H9 (cell line): ENCODE data around the gene TBC1D8. TPM values are rescaled to one million over a fixed set of nuclear protein-coding genes. Genes with fewer than 3 reads are reported as not detected.

ENCODE experiments used
- DNase-seq: peaks from one replicate; pipeline ENCODE4 v3.0.0-alpha.2; 2017
- H2AFZ ChIP-seq: one replicate; pipeline ENCODE4 v1.6.1; 2013; ENCODE audit warnings: mild to moderate bottlenecking, low read length, control low read depth, moderate library complexity
- H2AK5ac ChIP-seq: 2 replicates; pipeline ENCODE4 v1.6.1; 2013; ENCODE audit warnings: low read length, control low read depth, mixed read lengths; ENCODE audit not compliant: insufficient read length
- H2BK120ac ChIP-seq: one replicate; pipeline ENCODE4 v1.6.1; 2013; ENCODE audit warnings: low read depth, mild to moderate bottlenecking, low read length, control low read depth, inconsistent platforms; ENCODE audit not compliant: poor library complexity, severe bottlenecking
- H2BK12ac ChIP-seq: 2 replicates; pipeline ENCODE4 v1.6.1; 2013; ENCODE audit warnings: low read length, control low read depth, mixed read lengths, low read depth; ENCODE audit not compliant: insufficient read length
- H2BK15ac ChIP-seq: 2 replicates; pipeline ENCODE4 v1.6.1; 2013; ENCODE audit warnings: low read depth, low read length, control low read depth
- H2BK20ac ChIP-seq: one replicate; pipeline ENCODE4 v1.6.1; 2013; ENCODE audit warnings: low read depth, mild to moderate bottlenecking, low read length, control low read depth, inconsistent platforms; ENCODE audit not compliant: poor library complexity, severe bottlenecking
- H2BK5ac ChIP-seq: 2 replicates; pipeline ENCODE4 v1.6.1; 2013; ENCODE audit warnings: low read length, control low read depth, mixed read lengths; ENCODE audit not compliant: insufficient read length
- H3K14ac ChIP-seq: 2 replicates; pipeline ENCODE4 v1.6.1; 2013; ENCODE audit warnings: low read length, control low read depth; ENCODE audit not compliant: insufficient read depth
- H3K18ac ChIP-seq: 2 replicates; pipeline ENCODE4 v1.6.1; 2013; ENCODE audit warnings: low read depth, mild to moderate bottlenecking, mixed read lengths, low read length, control low read depth; ENCODE audit not compliant: insufficient read length
- H3K23ac ChIP-seq: 2 replicates; pipeline ENCODE4 v1.6.1; 2013; ENCODE audit warnings: low read length, control low read depth, mixed read lengths, low read depth; ENCODE audit not compliant: insufficient read length
- H3K23me2 ChIP-seq: 2 replicates; pipeline ENCODE4 v1.6.1; 2013; ENCODE audit warnings: low read depth, mild to moderate bottlenecking, mixed read lengths, low read length, control low read depth; ENCODE audit not compliant: insufficient read length, poor library complexity, severe bottlenecking
- H3K27ac ChIP-seq: 2 replicates; pipeline ENCODE4 v1.5.1; 2013; ENCODE audit warnings: low read length, control low read depth, mixed read lengths, low read depth; ENCODE audit not compliant: insufficient read length
- H3K27me3 ChIP-seq: 2 replicates; pipeline ENCODE4 v1.6.1; 2013; ENCODE audit warnings: low read length, control low read depth, inconsistent platforms; ENCODE audit not compliant: insufficient read depth
- H3K4ac ChIP-seq: 2 replicates; pipeline ENCODE4 v1.6.1; 2013; ENCODE audit warnings: low read depth, mild to moderate bottlenecking, control low read depth, inconsistent platforms, low read length, moderate library complexity
- H3K4me1 ChIP-seq: 2 replicates; pipeline ENCODE4 v1.6.1; 2013; ENCODE audit warnings: low read length, control low read depth, inconsistent platforms; ENCODE audit not compliant: insufficient read depth
- H3K4me2 ChIP-seq: 2 replicates; pipeline ENCODE4 v1.6.1; 2013; ENCODE audit warnings: low read length, control low read depth, mixed read lengths; ENCODE audit not compliant: insufficient read length, insufficient read depth
- H3K56ac ChIP-seq: 2 replicates; pipeline ENCODE4 v1.6.1; 2013; ENCODE audit warnings: low read depth, mild to moderate bottlenecking, mixed read lengths, low read length, control low read depth; ENCODE audit not compliant: insufficient read length
- H3K79me1 ChIP-seq: 2 replicates; pipeline ENCODE4 v1.6.1; 2013; ENCODE audit warnings: low read depth, mild to moderate bottlenecking, moderate library complexity, low read length, control low read depth, inconsistent platforms; ENCODE audit not compliant: insufficient read depth, poor library complexity, severe bottlenecking
- H3K79me2 ChIP-seq: 2 replicates; pipeline ENCODE4 v1.6.1; 2013; ENCODE audit warnings: low read length, control low read depth, inconsistent platforms; ENCODE audit not compliant: insufficient read depth
- H3K9ac ChIP-seq: 2 replicates; pipeline ENCODE4 v1.6.1; 2013; ENCODE audit warnings: low read length, control low read depth, mixed read lengths; ENCODE audit not compliant: insufficient read length; ENCODE audit errors: extremely low read depth
- H3K9me3 ChIP-seq: one replicate; pipeline ENCODE4 v1.6.1; 2013; ENCODE audit warnings: low read depth, low read length, inconsistent platforms; ENCODE audit not compliant: control insufficient read depth
- H3T11ph ChIP-seq: one replicate; pipeline ENCODE4 v1.6.1; 2013; ENCODE audit warnings: mild to moderate bottlenecking, low read length, control low read depth, inconsistent platforms
- H4K20me1 ChIP-seq: one replicate; pipeline ENCODE4 v1.6.1; 2013; ENCODE audit not compliant: control insufficient read depth, insufficient read length, insufficient read depth
- H4K5ac ChIP-seq: 2 replicates; pipeline ENCODE4 v1.6.1; 2013; ENCODE audit warnings: low read depth, mild to moderate bottlenecking, mixed read lengths, low read length, control low read depth; ENCODE audit not compliant: insufficient read length
- H4K8ac ChIP-seq: replicated peaks from 2 replicates; pipeline ENCODE4 v1.6.1; 2013; ENCODE audit warnings: low read length, control low read depth, mixed read lengths, low read depth; ENCODE audit not compliant: insufficient read length
- H4K91ac ChIP-seq: 2 replicates; pipeline ENCODE4 v1.6.1; 2013; ENCODE audit warnings: low read depth, mild to moderate bottlenecking, moderate library complexity, mixed read lengths, low read length, control low read depth; ENCODE audit not compliant: insufficient read length
- H3K27ac Mint-ChIP-seq, 3 experiments: 2 replicates in 2 of 3; 3 replicates in 1 of 3; pipeline ENCODE4 v1.8.0; 2020 to 2021; ENCODE audit warnings: mixed read lengths in 3 of 3, mild to moderate bottlenecking in 1 of 3, moderate library complexity in 1 of 3
- H3K27me3 Mint-ChIP-seq: 2 replicates; pipeline ENCODE4 v1.8.0; 2021; ENCODE audit warnings: low read depth, mild to moderate bottlenecking, moderate library complexity, mixed read lengths
- H3K36me3 Mint-ChIP-seq, 3 experiments: 2 replicates in 2 of 3; 3 replicates in 1 of 3; pipeline ENCODE4 v1.8.0; 2020 to 2021; ENCODE audit warnings: low read depth in 3 of 3, mixed read lengths in 3 of 3; ENCODE audit not compliant: insufficient read depth in 1 of 3
- H3K4me1 Mint-ChIP-seq, 2 experiments: 2 replicates each; pipeline ENCODE4 v1.8.0; 2020; ENCODE audit warnings: mixed read lengths in 2 of 2
- H3K4me3 Mint-ChIP-seq, 2 experiments: 2 replicates in 1 of 2; 3 replicates in 1 of 2; pipeline ENCODE4 v1.8.0; 2020 to 2021; ENCODE audit warnings: mild to moderate bottlenecking in 2 of 2, mixed read lengths in 2 of 2, moderate library complexity in 1 of 2
- H3K9me3 Mint-ChIP-seq, 2 experiments: 2 replicates in 1 of 2; 3 replicates in 1 of 2; pipeline ENCODE4 v1.8.0; 2020; ENCODE audit warnings: mild to moderate bottlenecking in 2 of 2, mixed read lengths in 2 of 2, moderate library complexity in 1 of 2
- CTCF ChIP-seq: fragments of 200-600 bp; sonication (generic); conservative IDR thresholded peaks from 3 replicates; pipeline ENCODE4 v1.8.0; 2021; ENCODE audit warnings: antibody characterized with exemption, mild to moderate bottlenecking
- WGBS: extraction: QIAGEN DNeasy Blood & Tissue Kit; methylation state at CpG from one replicate; pipeline ENCODE4 v1.1.7; 2013; ENCODE audit warnings: missing lambda C conversion rate, low lambda C conversion rate, mixed read lengths; ENCODE audit not compliant: insufficient read length; ENCODE audit errors: extremely low coverage; 5-methylcytosine and 5-hydroxymethylcytosine counted together
- total RNA-seq: library from RNA; stranded (reverse); gene quantifications from 2 replicates; pipeline ENCODE4 v1.2.1, GENCODE V29; 2021

TBC1D8 gene
- total RNA-seq, 1 experiment from 2014 or later = 16.6 TPM

- peaks cover 0 to 13% (median 0%) of the 10 kb centered on the region in 3 experiments; a peak in 3 of 7 replicates for H3K36me3 Mint-ChIP-seq
- peaks cover 17% of the 10 kb centered on the region; the same call in 1 of the 2 replicates for H3K79me2 ChIP-seq
Measured at GRCh38 chr2:101135412-101136296, 15.5 kb downstream of the TBC1D8 start.

More at GRCh38 chr2:101135412-101136296, 15.5 kb downstream of the TBC1D8 start:
- no peak overlapping the region for H2AK5ac ChIP-seq
- no peak overlapping the region for H3K4ac ChIP-seq
- no peaks in the 10 kb centered on the region for H3K23me2 ChIP-seq
- no peak overlapping the region for H3K18ac ChIP-seq
- no peak overlapping the region for H3K27ac ChIP-seq
- no peak overlapping the region for H4K5ac ChIP-seq
- H2BK120ac ChIP-seq = no peak overlapping the region
- H2BK15ac ChIP-seq = no peak overlapping the region
- Mint-ChIP-seq H3K27me3 (no peaks in the 10 kb centered on the region), H3K4me3 (no peak overlapping the region), H3K4me1 (peaks cover 20 to 29% of the 10 kb centered on the region in 2 experiments), H3K9me3 (peaks cover 0 to 2% of the 10 kb centered on the region in 2 experiments; a peak in 2 of 5 replicates), H3K27ac (peak overlapping the region in 2 of 3 experiments; percentile 16 to 59; a peak in 3 of 7 replicates)
- no peaks in the 10 kb centered on the region for H3K9me3 ChIP-seq
- H3K4me1 ChIP-seq = no peaks in the 10 kb centered on the region; the same call in 1 of the 2 replicates
- no peak overlapping the region for H3K14ac ChIP-seq
- H2BK5ac ChIP-seq = no peak overlapping the region
- TF ChIP-seq CTCF = no peak
- no peak overlapping the region for H2BK20ac ChIP-seq
- peak; percentile 64 for DNase-seq
- H3T11ph ChIP-seq = no peak overlapping the region
- H3K79me1 ChIP-seq = no peaks in the 10 kb centered on the region
- H4K91ac ChIP-seq = no peak overlapping the region
- no CpG with 5 or more reads among the region's 9 CpGs for WGBS
- no peak overlapping the region for H2BK12ac ChIP-seq
- H4K8ac ChIP-seq = no peak overlapping the region
- H3K9ac ChIP-seq = no peak overlapping the region
- H3K56ac ChIP-seq = no peak overlapping the region
- H3K23ac ChIP-seq = no peak overlapping the region
- H4K20me1 ChIP-seq = no peaks in the 10 kb centered on the region
- no peaks in the 10 kb centered on the region for H3K27me3 ChIP-seq
- H2AFZ ChIP-seq = no peak overlapping the region
- no peak overlapping the region for H3K4me2 ChIP-seq
